Measurements from ENCODE around the gene CTTN.

DNA sequence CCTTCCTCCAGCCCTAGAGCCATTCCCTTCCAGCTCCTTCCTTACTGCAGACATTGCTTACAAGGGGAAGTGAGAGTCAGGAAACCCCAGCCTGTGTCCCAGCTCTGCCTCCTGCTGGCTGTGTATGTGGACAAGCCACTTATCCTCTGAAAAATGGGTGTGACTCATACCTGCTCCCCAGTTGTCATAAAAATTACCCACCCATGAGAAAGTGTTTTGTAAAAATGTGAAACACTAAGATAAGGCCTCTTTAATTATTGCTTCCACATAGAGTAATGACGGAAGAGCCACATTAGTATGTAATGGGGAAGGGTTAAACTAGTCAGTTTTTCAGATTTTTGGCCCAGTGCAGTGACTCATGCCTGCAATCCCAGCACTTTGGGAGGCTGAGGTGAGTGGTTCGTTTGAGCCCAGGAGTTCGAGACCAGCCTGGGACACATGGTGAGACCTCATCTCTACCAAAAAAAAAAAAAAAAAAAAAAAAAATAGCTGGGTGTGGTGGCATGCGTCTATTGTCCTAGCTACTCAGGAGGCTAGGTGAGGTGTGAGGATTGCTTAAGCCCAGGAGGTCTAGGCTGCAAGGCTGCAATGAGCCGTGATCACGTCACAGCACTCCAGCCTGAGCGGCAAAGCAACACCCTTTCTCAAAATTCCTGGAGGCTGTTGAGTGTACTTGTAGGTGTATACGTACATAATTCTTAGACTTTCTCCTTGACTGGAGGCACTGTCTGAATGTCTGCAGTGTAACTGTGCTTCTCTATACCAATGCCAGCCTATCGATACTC is 84.9 kb downstream of the CTTN start:
- TF ChIP-seq, protein P1, sequence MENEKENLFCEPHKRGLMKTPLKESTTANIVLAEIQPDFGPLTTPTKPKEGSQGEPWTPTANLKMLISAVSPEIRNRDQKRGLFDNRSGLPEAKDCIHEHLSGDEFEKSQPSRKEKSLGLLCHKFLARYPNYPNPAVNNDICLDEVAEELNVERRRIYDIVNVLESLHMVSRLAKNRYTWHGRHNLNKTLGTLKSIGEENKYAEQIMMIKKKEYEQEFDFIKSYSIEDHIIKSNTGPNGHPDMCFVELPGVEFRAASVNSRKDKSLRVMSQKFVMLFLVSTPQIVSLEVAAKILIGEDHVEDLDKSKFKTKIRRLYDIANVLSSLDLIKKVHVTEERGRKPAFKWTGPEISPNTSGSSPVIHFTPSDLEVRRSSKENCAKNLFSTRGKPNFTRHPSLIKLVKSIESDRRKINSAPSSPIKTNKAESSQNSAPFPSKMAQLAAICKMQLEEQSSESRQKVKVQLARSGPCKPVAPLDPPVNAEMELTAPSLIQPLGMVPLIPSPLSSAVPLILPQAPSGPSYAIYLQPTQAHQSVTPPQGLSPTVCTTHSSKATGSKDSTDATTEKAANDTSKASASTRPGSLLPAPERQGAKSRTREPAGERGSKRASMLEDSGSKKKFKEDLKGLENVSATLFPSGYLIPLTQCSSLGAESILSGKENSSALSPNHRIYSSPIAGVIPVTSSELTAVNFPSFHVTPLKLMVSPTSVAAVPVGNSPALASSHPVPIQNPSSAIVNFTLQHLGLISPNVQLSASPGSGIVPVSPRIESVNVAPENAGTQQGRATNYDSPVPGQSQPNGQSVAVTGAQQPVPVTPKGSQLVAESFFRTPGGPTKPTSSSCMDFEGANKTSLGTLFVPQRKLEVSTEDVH (IDR thresholded peaks at IDR 0.05; ENCODE audit: low read depth, partially characterized antibody): no peak
- TF ChIP-seq MEF2B (IDR thresholded peaks at IDR 0.05; ENCODE audit: partially characterized antibody, poor library complexity, severe bottlenecking) (no peak), RAD21 (IDR thresholded peaks at IDR 0.05; ENCODE audit: insufficient read depth, low read depth, low read length) (peak; percentile 36), SMC3 (IDR thresholded peaks at IDR 0.05; ENCODE audit: borderline replicate concordance, low read length) (peak; percentile 40; the same call in 1 of the 2 replicates), RELA (IDR thresholded peaks at IDR 0.05; ENCODE audit: borderline replicate concordance, partially characterized antibody) (no peak), CBFB (IDR thresholded peaks at IDR 0.05; ENCODE audit: low read depth) (no peak)
